Glomerular visceral epithelial cell (primary cell): ENCODE data around the gene NES.

Experiments used
- DNase-seq: peaks from one replicate; pipeline ENCODE4 v3.0.0-alpha.2; 2016; ENCODE audit errors: extremely low spot score

The NES gene, protein sequence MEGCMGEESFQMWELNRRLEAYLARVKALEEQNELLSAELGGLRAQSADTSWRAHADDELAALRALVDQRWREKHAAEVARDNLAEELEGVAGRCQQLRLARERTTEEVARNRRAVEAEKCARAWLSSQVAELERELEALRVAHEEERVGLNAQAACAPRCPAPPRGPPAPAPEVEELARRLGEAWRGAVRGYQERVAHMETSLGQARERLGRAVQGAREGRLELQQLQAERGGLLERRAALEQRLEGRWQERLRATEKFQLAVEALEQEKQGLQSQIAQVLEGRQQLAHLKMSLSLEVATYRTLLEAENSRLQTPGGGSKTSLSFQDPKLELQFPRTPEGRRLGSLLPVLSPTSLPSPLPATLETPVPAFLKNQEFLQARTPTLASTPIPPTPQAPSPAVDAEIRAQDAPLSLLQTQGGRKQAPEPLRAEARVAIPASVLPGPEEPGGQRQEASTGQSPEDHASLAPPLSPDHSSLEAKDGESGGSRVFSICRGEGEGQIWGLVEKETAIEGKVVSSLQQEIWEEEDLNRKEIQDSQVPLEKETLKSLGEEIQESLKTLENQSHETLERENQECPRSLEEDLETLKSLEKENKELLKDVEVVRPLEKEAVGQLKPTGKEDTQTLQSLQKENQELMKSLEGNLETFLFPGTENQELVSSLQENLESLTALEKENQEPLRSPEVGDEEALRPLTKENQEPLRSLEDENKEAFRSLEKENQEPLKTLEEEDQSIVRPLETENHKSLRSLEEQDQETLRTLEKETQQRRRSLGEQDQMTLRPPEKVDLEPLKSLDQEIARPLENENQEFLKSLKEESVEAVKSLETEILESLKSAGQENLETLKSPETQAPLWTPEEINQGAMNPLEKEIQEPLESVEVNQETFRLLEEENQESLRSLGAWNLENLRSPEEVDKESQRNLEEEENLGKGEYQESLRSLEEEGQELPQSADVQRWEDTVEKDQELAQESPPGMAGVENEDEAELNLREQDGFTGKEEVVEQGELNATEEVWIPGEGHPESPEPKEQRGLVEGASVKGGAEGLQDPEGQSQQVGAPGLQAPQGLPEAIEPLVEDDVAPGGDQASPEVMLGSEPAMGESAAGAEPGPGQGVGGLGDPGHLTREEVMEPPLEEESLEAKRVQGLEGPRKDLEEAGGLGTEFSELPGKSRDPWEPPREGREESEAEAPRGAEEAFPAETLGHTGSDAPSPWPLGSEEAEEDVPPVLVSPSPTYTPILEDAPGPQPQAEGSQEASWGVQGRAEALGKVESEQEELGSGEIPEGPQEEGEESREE (N-terminal part only)

DNA sequence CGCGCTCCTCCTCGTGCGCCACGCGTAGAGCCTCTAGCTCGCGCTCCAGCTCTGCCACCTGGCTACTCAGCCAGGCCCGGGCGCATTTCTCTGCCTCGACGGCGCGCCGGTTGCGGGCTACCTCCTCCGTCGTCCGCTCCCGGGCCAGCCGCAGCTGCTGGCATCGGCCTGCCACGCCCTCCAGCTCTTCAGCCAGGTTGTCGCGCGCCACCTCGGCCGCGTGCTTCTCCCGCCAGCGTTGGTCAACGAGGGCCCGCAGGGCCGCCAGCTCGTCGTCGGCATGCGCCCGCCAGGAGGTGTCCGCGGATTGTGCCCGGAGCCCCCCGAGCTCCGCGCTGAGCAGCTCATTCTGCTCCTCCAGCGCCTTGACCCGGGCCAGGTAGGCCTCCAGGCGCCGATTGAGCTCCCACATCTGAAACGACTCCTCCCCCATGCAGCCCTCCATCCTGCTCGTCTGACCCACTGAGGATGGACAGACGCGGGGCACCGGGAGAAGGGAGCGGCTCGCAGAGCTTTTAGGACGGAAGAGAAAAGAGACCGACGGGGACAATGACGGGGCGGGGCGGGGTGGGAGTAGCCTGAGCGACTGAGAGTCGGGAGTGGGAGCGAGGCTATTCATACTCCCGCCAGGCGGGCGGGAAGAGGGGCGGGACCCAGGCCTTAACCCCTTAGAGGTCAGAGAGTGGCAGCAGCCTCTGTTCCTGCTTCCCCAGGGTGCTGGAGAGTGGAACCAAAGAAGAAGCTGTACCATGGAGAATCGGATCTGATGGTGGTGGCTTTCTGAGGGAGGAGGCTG, at the start of gene NES:
NES (minus strand) TSS at position 588 of the 796 bp plus-strand sequence; CDS start at position 445, 143 bp downstream.
- DNase-seq, result peak; percentile 34

DNA sequence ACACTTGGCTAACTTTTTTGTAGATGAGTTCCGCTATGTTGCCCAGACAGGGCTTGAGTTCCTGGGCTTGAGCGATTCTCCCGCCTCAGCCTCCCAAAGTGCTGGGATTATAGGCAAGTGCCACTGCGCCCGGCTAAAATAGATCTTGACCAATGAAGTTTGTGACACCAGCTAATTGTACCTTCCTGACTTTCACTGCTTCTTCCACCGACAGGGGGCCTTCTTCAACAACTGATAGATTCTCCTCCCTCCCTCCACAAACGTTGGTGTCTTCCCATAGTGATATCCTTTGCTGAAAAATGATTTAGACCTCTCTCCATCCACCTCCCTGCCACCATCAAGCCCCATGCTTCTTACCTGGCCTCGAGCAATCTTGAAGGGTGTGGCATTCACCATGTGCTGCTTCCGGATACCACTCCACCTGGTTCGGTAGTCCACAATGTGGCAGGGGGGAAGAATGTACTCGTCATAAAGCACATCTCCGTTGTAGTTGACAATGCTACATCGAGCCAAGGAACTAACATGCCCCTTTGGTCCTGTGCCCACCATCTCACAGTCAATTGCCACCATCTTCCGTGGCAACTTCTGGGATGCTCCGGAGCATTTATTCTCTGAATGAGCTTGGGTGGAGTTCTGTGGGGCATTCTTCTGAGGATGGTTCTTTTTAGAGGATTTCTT, 49.5 kb upstream of the NES start:
- DNase-seq, result peak; percentile 74

DNA sequence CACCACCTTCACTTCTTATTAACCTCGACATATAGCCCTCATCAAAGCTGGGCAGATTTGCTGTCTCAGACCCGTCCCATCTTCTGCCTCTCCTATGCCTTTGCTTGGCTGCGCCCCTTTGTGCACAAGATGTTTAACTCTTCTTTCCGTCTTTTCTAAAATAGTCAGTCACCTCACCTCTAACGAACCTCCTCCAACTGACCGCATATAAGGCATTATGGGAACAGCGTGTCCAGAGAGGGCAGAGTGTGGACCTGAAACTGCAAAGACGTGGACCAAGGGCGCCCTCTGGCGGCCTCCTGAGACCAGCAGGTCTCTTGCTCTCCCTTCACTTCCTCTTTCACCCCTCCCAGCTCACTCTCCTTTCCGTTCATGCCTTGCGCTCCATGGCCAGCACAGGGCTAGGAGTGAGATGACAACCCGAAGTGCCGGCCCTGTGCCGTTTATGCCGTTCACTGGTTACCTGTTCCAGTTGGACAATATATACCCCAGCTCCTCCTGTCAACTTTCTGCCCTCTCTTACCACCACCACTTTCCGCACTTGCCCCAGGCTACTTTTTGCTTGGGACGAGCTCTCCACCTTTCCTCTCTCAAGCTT, 48.6 kb upstream of the NES start:
- peak; percentile 94 for DNase-seq

DNA sequence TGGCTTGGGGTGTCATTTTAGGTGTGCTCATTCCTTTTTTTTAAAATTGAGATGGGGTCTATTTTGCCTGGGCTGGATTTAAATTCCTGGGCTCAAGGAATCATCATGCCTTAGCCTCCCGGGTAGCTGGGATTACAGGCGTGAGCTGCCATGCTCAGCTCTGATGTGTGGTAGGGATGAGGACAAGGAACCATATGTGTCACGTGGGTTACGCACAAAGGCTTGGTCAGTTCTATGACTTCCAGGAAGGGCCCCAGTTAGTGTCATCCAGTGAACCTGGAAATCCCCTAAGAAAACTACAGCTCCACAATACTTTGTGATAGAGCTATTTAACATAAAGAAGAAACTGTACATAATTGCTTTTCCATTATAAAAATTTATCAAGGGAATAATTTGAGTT, 44.3 kb upstream of the NES start:
- no peak for DNase-seq

DNA sequence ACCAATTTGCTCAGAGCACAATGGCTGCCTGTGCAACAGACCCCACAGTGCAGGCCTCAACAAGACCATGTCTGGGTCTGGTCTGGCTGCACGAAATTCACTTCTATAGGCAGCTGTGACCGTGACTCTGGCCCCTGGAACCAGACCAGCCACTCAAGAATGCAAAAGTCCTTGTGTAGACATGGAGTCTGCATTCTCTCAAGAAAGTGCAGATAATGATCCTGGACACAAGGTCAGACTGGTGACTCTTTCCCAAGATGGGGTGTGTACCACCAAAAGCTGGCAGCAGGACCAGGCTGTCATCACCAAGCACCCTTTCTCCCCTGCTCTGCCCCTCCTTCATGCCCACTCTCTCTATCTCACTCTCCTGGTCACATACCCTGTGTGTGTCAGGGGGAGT, 43.9 kb upstream of the NES start:
- no peak for DNase-seq

DNA sequence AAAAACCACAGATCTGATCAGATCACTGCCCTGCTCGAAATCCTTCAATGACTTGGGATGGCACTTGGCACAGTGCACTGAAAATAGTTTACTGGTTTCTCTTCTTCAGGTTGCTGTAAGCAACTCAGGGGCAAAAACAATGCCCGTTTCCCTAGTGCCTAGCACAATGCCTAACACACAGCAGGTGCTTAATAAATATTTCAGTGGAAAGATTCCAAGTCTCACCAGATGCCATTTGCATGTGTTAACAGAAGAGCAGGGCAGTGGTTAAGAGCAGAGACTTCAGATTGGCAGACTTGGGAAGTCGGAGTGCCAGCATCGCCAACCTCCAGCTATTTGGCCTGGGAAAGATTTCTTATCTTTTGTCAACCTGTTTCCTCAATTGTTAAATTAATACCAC, 40.1 kb upstream of the NES start:
- no peak for DNase-seq

DNA sequence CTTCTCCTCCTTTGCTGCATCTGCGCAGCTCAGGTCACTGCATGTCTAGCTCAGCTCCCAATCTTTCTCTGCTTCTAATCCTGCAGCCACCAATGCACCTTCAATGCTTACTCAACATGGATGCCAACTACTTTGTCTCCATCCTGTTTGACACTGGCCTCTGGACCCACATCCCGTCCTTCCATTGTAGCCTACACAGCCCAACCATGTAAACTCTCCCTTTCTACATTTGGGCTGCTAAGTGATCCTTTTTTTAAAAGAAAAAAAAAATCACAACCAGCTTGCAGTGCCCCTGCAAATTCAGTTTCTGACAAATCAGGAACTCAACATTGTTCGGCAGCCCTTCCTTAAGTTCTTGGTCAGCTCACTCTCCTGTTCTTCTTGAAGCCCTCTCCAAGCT, 37.6 kb upstream of the NES start:
- no peak for DNase-seq

DNA sequence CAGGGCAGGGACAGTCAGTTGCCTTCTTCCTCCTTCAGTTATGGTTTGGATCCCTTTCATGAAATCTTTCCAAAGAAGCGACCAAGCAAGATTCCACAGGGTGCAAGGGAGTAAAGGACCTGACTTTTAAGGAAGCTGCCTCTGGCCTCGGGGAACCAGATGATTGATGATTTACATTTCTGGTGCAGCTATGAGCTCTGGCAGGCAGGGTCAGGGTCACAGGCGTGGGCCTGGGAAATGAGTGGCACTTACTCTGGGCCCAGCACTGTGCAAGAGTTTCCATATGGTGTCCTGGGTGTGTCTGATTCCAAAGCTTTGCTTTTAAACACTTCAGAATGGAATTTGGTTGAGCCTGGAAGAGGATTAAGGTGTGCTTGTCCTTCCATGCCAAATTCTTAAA, 35.4 kb upstream of the NES start:
- DNase-seq, result no peak

DNA sequence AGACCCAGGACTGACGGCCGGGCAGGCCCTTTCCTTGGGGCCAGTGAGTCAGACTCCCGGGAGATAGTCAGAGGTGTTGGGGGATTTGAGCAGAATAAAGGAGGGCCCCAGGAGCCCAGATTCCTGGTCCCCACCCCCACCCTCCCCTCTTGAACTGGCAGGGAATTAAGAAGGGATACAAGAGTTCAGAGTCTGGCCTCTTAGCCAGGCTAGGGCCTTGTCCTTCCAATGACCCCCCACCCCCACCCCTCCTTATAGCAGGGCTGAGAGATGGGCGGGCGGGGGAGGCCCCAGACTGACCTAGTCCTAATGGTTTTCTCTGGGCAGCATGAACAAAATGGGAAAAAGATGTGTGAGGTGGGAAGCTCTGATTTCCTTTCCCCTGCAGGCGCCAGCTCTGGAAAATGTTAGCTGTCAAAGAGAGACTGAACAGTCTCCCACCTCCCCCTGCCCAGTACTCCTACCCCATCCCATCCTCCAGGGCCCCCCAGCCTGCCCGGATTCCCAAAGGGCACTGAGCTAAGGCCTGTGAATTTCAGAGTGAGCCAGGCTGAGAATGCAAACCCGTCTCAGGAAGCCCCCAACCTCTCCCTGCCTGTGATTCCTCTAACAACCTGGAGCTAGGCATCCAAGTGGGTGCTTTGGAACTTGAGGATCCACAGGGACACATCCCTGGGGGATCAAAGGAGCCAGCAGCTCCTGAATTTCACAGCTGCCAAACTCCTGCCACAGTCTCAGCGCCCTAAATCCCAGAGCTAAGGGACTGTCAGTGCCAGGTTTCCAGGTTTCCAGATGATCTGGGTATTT, 34.0 kb upstream of the NES start:
- no peak for DNase-seq

DNA sequence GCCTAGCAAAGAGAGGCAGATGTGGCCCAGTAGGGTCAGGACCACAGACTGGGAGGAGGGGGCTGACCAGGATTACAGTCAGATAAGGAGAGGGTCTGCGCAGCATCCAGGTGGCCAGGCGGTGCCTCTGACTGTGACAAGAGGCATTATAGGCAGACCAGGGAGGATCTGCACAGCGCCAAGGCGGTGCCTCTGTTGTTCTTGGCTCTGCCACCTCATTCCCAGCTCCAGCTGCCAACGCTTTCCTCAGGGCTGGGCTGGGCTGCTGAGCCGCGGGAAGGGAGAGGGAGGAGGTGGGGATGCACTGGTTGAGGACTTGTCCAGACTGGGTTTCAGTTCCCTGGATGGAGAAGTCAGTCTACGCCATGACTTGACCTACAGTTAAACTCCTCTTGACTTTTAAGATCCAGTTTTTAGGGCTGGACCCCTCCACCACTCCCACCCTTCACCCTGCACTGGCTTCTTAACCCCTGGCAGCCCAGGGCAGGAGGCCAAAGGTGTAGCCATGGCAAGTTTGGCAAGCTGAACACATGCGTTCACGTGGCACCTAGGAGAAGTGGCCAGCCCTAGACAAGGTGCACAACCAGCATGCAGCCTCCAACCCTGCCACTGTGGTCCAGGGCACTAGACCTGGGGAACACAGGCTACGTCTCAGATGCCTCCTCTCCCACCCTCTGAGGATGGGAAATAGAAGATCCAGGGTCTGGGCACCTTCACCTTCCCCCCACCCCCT, 32.7 kb upstream of the NES start:
- peak; percentile 70 for DNase-seq

DNA sequence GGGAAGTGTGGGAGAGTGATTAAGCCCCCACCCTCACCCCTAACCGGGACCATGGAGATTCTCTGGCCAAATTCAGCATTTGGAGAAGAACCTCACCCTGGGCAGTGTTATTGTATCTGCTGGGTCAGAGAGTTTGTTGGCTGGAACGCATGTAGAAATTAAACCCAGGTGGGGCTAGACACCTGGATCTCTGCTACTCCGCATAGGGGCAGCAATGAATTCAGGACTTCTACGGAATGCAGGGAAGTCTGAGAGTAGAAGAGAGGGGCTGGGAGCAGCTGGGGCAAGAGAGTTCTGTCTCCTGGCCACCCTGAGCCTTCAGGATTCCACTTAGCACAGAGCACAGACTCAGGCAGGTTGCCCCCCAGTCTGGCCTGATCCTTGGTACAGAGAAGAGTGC, 31.8 kb upstream of the NES start:
- DNase-seq, result no peak

DNA sequence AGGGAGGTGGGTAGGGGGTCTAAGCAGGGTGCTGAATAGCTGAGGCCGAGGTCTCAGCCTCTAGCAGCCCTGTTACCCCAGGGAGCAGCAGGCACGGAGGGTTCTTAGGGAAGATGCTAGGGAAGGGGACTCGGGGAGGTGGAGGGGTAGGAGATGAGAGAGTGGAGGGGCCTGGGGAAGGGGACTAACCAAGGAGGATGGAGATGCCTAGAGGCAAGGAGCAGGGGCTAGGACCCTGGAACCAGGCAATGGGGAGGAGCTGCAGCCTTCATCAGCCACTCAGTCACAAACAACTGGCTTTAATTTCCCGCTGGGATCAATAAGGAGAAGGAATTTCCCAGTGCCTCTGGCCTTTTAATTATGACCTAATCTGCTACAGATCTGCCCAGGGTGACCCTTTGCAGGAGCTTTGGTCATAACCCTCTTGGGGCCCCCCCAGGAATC, 31.0 kb upstream of the NES start:
- no peak for DNase-seq

DNA sequence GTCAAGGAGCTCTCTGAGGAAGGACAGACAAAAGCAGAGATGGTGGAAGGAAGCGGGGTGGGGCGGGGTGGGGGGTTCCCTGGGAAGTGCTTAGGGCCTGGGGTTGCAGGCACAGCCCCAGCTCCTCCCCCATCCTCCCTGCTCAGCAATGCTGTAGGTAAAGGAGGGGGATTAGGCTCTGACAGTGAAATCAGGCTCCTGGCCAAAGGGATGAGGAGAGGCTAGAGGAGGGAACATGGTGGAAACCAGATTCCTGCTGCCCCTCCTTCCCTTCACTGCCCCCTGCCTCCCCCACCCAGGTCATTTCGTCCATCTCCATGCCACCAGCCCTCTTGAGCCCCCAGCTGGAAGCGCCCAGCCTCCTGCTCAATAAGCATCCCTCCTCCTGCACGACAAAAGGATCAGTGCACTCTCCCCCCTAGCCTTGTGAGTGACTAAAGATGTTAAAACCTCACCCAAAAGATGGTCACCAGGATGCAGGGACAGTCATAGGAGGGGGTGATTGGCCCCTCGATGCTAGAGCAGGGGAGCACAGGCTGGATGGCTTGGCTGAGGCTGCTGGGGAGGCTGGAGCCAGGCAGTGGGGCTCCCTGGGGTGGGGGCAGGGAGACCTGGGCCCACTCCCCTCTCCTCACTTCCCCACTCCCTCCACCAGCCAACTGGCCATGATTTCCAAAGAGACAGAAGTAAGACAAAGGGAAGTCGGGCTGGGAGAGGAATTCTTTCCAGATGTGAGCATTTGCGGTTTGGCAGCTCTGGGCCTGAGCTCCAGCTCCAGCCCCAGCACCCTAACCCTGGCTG, 30.4 kb upstream of the NES start:
- no peak for DNase-seq

DNA sequence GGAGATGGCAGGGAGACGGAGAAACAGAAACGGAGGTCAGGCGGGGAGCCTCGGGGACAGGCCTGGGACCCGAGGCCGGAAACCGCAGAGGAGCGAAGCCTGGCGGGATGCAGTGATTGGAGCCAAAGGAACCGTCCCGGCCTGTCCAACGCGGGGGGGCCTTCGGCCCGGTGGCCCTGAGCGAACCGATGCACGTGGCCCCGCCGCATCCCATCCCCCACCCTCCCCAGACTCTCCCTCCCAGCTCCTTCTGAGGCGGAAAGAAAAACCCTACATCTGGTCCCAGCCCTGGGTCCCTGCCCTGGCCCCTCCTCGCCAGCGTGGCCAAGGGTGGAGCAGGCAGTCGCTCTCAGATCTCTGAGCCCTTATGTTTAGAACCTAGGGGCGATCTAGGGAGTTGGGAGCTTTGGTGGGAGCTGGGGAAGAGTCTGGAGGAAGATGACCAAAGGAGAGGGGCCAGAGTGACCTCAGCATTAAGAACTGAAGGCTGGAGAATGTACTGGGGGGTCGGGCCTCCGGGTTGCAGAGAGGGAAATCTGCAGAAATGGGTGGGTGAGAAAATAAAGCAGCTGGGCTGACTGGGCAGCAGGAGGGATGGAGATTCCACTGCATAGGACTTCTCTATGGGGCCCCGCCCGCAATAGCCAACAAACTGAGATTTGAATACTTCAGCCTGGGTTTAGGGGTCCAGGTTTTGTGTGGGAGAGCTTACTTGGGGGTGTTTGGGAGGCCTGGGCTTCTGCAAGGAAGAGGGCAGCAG, 29.6 kb upstream of the NES start:
- no peak for DNase-seq

DNA sequence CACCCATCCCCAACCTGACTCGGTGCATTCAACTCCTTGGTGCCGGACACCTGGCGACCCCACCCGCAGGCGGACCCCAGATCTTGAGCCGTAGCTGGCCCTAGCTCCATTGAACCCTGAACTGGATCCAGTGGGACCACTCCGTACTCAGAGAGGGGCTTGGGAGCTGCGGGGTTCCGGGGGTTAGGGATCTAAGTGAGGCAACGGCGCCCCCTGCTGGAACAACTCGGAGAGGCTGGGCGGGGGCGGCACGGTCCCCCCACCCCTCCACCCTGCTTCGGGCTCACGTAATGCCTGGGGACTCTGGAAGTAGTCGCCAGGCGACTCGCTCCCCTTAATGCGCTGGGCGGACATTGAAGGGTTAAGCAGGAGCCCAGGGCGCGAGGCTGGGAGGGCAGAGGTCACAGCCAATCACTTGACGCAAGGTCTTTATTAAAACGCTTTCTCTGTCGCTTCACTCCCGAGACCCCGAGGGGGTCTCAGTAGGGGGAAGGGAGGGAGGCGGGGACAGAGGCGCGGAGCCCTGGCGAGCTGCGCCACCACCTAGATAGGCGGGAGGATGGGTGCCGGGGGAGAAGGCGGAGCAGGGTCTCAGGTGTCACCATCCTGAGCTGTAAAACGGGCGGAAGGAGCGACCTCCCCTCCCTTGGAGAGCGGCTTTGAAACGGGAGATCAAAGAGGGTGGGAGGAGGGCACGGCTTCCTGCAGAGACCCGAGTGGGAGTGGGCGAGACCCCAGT, 28.9 kb upstream of the NES start:
- peak; percentile 47 for DNase-seq

DNA sequence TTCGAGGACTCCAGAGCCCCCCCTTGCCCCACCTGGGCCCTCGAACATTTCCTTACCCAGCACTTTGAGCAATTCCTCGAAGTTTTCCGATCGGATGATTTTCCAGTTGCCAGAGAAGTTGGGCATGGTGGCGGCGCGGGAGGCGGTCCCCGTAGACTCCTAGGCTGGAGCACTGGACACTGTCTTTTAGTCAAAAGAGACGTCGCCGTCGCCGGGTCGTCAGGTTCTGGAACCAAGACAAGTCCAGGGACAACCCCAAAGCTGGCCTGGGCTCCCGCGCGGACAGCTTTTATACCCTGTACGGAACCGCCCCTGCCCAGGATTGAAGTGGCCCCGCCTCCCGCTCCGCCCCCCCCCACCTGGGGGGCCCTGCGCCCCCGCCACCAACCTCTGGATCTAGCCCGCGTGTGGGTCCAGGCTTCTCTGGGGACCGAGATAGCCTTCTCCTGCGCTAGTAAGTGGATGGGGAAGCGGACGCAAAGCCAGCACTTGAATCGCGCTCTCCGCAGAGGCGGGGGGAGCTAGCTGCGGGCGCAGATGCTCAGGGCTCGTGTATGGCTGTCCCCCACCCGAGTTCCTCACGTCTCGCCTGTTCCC, 28.2 kb upstream of the NES start, which contains the start of gene CRABP2:
CRABP2 (minus strand) TSS at position 263 of the 597 bp plus-strand sequence; CDS start at position 126, 137 bp downstream.
- DNase-seq, result no peak
